ENCODE measurements around the gene SF3B3. TPM values are rescaled to one million over a fixed set of nuclear protein-coding genes. Genes with fewer than 3 reads are reported as not detected.

Gene SF3B3
- total RNA-seq, 1 donor from 2014 or later: 463 TPM

GRCh38 chr16:70551788-70552187, 28.2 kb downstream of the SF3B3 start:
- Mint-ChIP-seq H3K9me3 (no peaks in the 10 kb centered on the region), H3K27ac (no peak overlapping the region), H3K27me3 (no peaks in the 10 kb centered on the region), H3K4me3 (no peak overlapping the region), H3K36me3 (ENCODE audit: low read depth) (peaks cover 91% of the 10 kb centered on the region), H3K4me1 (no peaks in the 10 kb centered on the region)
- ChIA-PET CTCF (interaction anchor here (0.6 to 1.9 kb wide), 2 partner anchors 13 to 1125 kb away, joined by 3 to 5 read pairs; no protein-coding TSS in a partner anchor), POLR2A (no interaction called here)
- ATAC-seq (ENCODE audit: low read depth) (no peak), DNase-seq (no peak)
- TF ChIP-seq CTCF (IDR thresholded peaks at IDR 0.05): no peak
- intact Hi-C loops (cut with micrococcal nuclease): no loop called here

- DNase-seq: no peak
- Mint-ChIP-seq H3K4me1 (no peaks in the 10 kb centered on the region), H3K4me3 (no peak overlapping the region), H3K27ac (no peak overlapping the region), H3K27me3 (no peaks in the 10 kb centered on the region), H3K9me3 (no peaks in the 10 kb centered on the region), H3K36me3 (ENCODE audit: low read depth) (peaks cover 93% of the 10 kb centered on the region)
- CTCF ChIA-PET: no interaction called here
- TF ChIP-seq CTCF (IDR thresholded peaks at IDR 0.05): no peak
- POLR2A ChIA-PET: no interaction called here
- ATAC-seq (ENCODE audit: low read depth): no peak
- intact Hi-C loops (cut with micrococcal nuclease): no loop called here
Observed at GRCh38 chr16:70552675-70553074, 29.1 kb downstream of the SF3B3 start.

- ATAC-seq (ENCODE audit: low read depth) (no peak), DNase-seq (no peak)
- Mint-ChIP-seq H3K4me1 (no peaks in the 10 kb centered on the region), H3K36me3 (ENCODE audit: low read depth) (peaks cover 92% of the 10 kb centered on the region), H3K27ac (no peak overlapping the region), H3K4me3 (no peak overlapping the region), H3K9me3 (no peaks in the 10 kb centered on the region), H3K27me3 (no peaks in the 10 kb centered on the region)
- intact Hi-C loops (cut with micrococcal nuclease): no loop called here
- no peak for TF ChIP-seq CTCF (IDR thresholded peaks at IDR 0.05)
- CTCF ChIA-PET: interaction anchor here (1.1 kb wide), 1 partner anchor 92 kb away, joined by 3 read pairs; no protein-coding TSS in a partner anchor
- POLR2A ChIA-PET: interaction anchor here (0.6 kb wide), 1 partner anchor 13 kb away, joined by 3 read pairs; no protein-coding TSS in a partner anchor
Observed at GRCh38 chr16:70553645-70554044, 30.0 kb downstream of the SF3B3 start.

- Mint-ChIP-seq H3K9me3 (no peaks in the 10 kb centered on the region), H3K27ac (no peak overlapping the region), H3K36me3 (ENCODE audit: low read depth) (peaks cover 93% of the 10 kb centered on the region), H3K4me1 (no peaks in the 10 kb centered on the region), H3K4me3 (no peak overlapping the region), H3K27me3 (no peaks in the 10 kb centered on the region)
- ATAC-seq (ENCODE audit: low read depth) (no peak), DNase-seq (no peak)
- CTCF ChIA-PET: no interaction called here
- POLR2A ChIA-PET: no interaction called here
- TF ChIP-seq CTCF (IDR thresholded peaks at IDR 0.05): no peak
- intact Hi-C loops (cut with micrococcal nuclease): no loop called here
Observed at GRCh38 chr16:70556063-70556462, 32.4 kb downstream of the SF3B3 start.

GRCh38 chr16:70561623-70562022, 38.0 kb downstream of the SF3B3 start:
- ATAC-seq (ENCODE audit: low read depth) (no peak), DNase-seq (no peak)
- Mint-ChIP-seq H3K4me1 (no peaks in the 10 kb centered on the region), H3K4me3 (no peak overlapping the region), H3K36me3 (ENCODE audit: low read depth) (peaks cover 93% of the 10 kb centered on the region), H3K27ac (no peak overlapping the region), H3K9me3 (no peaks in the 10 kb centered on the region), H3K27me3 (no peaks in the 10 kb centered on the region)
- intact Hi-C loops (cut with micrococcal nuclease): no loop called here
- ChIA-PET CTCF (no interaction called here), POLR2A (interaction anchor here (0.6 kb wide), 2 partner anchors 40 to 194 kb away, joined by 4 read pairs; no protein-coding TSS in a partner anchor)
- TF ChIP-seq CTCF (IDR thresholded peaks at IDR 0.05): no peak

Measured in activated B cell treated with CpG ODN at 0.5 μM for 24 hours (primary cell).